ENCODE measurements around the gene LAMA5. TPM values are rescaled to one million over a fixed set of nuclear protein-coding genes. Genes with fewer than 3 reads are reported as not detected.

LAMA5 gene
- polyA plus RNA-seq, 2 of the 4 experiments (the other 2 are of a cell fraction), result 20.4 to 196 TPM

- ATAC-seq, result no peak
- 96% methylated on average over 5 of the region's 5 CpGs for WGBS (ENCODE audit: missing lambda C conversion rate)
- POLR2A ChIA-PET, result interaction anchor here (0.6 kb wide), 2 partner anchors 29 to 1749 kb away, joined by 4 read pairs; no protein-coding TSS in a partner anchor
Observed at GRCh38 chr20:62344092-62344491, 23.0 kb downstream of the LAMA5 start.

GRCh38 chr20:62342910-62343309 lies 24.2 kb downstream of the LAMA5 start:
- Histone ChIP-seq H3K27ac (no peak overlapping the region), H3K4me2 (no peak overlapping the region), H3K9me3 (peaks cover 9% of the 10 kb centered on the region), H3K4me3 (no peak overlapping the region), H3K4me1 (no peaks in the 10 kb centered on the region; the same call in 2 of the 3 replicates)
- 87% methylated on average over 10 of the region's 10 CpGs for WGBS (ENCODE audit: missing lambda C conversion rate)
- TF ChIP-seq JUN (IDR thresholded peaks at IDR 0.05) (no peak), CEBPB (IDR thresholded peaks at IDR 0.05) (no peak), BHLHE40 (IDR thresholded peaks at IDR 0.05; ENCODE audit: low read depth, low read length) (no peak), HMGXB4 (CRISPR knock-in tag; IDR thresholded peaks at IDR 0.05; ENCODE audit: borderline replicate concordance) (no peak), NPAS2 (CRISPR knock-in tag; IDR thresholded peaks at IDR 0.05; ENCODE audit: borderline replicate concordance) (no peak), MAFK (IDR thresholded peaks at IDR 0.05; ENCODE audit: partially characterized antibody) (no peak), TFCP2L1 (CRISPR knock-in tag; IDR thresholded peaks at IDR 0.05) (no peak)
- TF ChIP-seq, protein P1, sequence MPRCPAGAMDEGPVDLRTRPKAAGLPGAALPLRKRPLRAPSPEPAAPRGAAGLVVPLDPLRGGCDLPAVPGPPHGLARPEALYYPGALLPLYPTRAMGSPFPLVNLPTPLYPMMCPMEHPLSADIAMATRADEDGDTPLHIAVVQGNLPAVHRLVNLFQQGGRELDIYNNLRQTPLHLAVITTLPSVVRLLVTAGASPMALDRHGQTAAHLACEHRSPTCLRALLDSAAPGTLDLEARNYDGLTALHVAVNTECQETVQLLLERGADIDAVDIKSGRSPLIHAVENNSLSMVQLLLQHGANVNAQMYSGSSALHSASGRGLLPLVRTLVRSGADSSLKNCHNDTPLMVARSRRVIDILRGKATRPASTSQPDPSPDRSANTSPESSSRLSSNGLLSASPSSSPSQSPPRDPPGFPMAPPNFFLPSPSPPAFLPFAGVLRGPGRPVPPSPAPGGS (IDR thresholded peaks at IDR 0.05), result no peak
- TF ChIP-seq, protein P2, sequence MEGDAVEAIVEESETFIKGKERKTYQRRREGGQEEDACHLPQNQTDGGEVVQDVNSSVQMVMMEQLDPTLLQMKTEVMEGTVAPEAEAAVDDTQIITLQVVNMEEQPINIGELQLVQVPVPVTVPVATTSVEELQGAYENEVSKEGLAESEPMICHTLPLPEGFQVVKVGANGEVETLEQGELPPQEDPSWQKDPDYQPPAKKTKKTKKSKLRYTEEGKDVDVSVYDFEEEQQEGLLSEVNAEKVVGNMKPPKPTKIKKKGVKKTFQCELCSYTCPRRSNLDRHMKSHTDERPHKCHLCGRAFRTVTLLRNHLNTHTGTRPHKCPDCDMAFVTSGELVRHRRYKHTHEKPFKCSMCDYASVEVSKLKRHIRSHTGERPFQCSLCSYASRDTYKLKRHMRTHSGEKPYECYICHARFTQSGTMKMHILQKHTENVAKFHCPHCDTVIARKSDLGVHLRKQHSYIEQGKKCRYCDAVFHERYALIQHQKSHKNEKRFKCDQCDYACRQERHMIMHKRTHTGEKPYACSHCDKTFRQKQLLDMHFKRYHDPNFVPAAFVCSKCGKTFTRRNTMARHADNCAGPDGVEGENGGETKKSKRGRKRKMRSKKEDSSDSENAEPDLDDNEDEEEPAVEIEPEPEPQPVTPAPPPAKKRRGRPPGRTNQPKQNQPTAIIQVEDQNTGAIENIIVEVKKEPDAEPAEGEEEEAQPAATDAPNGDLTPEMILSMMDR (IDR thresholded peaks at IDR 0.05), result no peak
- no peak for FAIRE-seq
- ChIA-PET POLR2A (interaction anchor here (0.6 kb wide), 2 partner anchors 24 to 43 kb away, joined by 3 to 7 read pairs; partner anchors contain the start of gene LAMA5), CTCF (interaction anchor here (1.0 to 2.8 kb wide), 4 partner anchors 11 to 40 kb away, joined by 5 to 12 read pairs (median 6); no protein-coding TSS in a partner anchor)
- ATAC-seq, result no peak
- DNase-seq (ENCODE audit: low read depth in 1 of 2, low spot score in 1 of 2), result no peak

More at GRCh38 chr20:62344092-62344491, 23.0 kb downstream of the LAMA5 start:
- CTCF ChIA-PET, result interaction anchor here (0.9 to 2.8 kb wide), 7 partner anchors 9 to 39 kb away, joined by 4 to 12 read pairs (median 5); no protein-coding TSS in a partner anchor
- H3K9me3 ChIP-seq, result peaks cover 20% of the 10 kb centered on the region
- no peak overlapping the region for H3K4me3 ChIP-seq
- no peak overlapping the region for H3K4me2 ChIP-seq
- no peaks in the 10 kb centered on the region; the same call in 2 of the 3 replicates for H3K4me1 ChIP-seq
- TF ChIP-seq POLR2AphosphoS2 (conservative IDR thresholded peaks at IDR 0.05; ENCODE audit: low read length) (0 out of 2 replicates have a peak, but pooled peaks have one; percentile 57), FOXS1 (CRISPR knock-in tag; IDR thresholded peaks at IDR 0.05) (no peak), USF2 (IDR thresholded peaks at IDR 0.05) (no peak)
- DNase-seq (ENCODE audit: low read depth in 1 of 2, low spot score in 1 of 2) (no peak), FAIRE-seq (no peak)
- no peak overlapping the region for H3K27ac ChIP-seq

DNA sequence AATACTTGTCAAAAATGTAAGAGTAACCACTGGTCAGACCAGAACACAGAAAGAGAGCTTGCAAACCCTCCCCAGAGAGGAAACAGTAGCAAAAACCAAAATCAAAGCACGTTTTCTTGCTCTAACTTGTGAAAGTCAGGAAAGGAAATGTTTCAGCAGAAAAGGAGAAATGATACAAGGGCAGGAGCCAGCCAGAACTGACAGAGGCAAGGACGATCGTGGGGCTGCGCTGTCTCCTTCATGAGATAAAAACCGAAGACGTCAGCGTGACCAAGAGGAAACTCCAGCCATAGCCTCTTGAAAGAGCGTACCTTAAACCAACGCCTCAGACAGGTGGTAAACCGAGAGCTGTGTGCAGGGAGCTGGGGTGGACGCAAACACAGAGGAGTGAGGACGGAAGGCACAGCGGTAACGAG lies 27.5 kb downstream of the LAMA5 start:
- FAIRE-seq (no peak), DNase-seq (ENCODE audit: low read depth in 1 of 2, low spot score in 1 of 2) (no peak), ATAC-seq (no peak)
- 90% methylated on average over 13 of the region's 14 CpGs for WGBS (ENCODE audit: missing lambda C conversion rate)
- Histone ChIP-seq H3K27ac (no peak overlapping the region), H3K4me1 (no peaks in the 10 kb centered on the region; the same call in 2 of the 3 replicates), H3K4me3 (no peak overlapping the region), H3K9me3 (no peaks in the 10 kb centered on the region), H3K4me2 (no peak overlapping the region)
- no peak for TF ChIP-seq SMC3 (IDR thresholded peaks at IDR 0.05)
- TF ChIP-seq, protein P1 (IDR thresholded peaks at IDR 0.05), result no peak
- TF ChIP-seq TFCP2L1 (CRISPR knock-in tag; IDR thresholded peaks at IDR 0.05), result no peak
- TF ChIP-seq RNF2 (IDR thresholded peaks at IDR 0.05; ENCODE audit: borderline replicate concordance, low read depth), result no peak
- ChIA-PET POLR2A (no interaction called here), CTCF (interaction anchor here (0.8 to 3.5 kb wide), 6 partner anchors 9 to 43 kb away, joined by 3 to 17 read pairs (median 4); no protein-coding TSS in a partner anchor)

All from A549 (cell line).